CD4-positive, alpha-beta T cell treated with Interferon gamma for 1 hour (primary cell): ENCODE measurements around the gene PSKH1.

ENCODE experiments used
- DNase-seq: peaks from one replicate; pipeline ENCODE4 v3.0.0-alpha.2; 2020

PSKH1 gene

GRCh38 chr16:67868290-67868689 is 24.8 kb upstream of the PSKH1 start:
- no peak for DNase-seq

- DNase-seq: no peak
Observed at GRCh38 chr16:67869653-67870052, 23.4 kb upstream of the PSKH1 start.

- no peak for DNase-seq
Observed at GRCh38 chr16:67871256-67871655, 21.8 kb upstream of the PSKH1 start.

GRCh38 chr16:67872131-67872630 is 20.9 kb upstream of the PSKH1 start:
- no peak for DNase-seq

- peak; percentile 85 for DNase-seq
Observed at GRCh38 chr16:67872631-67873434, 20.2 kb upstream of the PSKH1 start, which contains the start of gene EDC4. Gene EDC4, plus strand, starts transcription at chr16:67873052. Its CDS starts 210 bp downstream, at chr16:67873262.

- no peak for DNase-seq
Observed at GRCh38 chr16:67873435-67874370, 19.4 kb upstream of the PSKH1 start.

- DNase-seq: no peak
Observed at GRCh38 chr16:67874372-67874771, 18.7 kb upstream of the PSKH1 start.

GRCh38 chr16:67877064-67877463 is 16.0 kb upstream of the PSKH1 start:
- DNase-seq: no peak

- DNase-seq: no peak
Observed at GRCh38 chr16:67878232-67878631, 14.8 kb upstream of the PSKH1 start.

GRCh38 chr16:67878846-67879245 is 14.2 kb upstream of the PSKH1 start:
- DNase-seq: no peak

GRCh38 chr16:67879462-67879861 is 13.6 kb upstream of the PSKH1 start:
- no peak for DNase-seq

- no peak for DNase-seq
Observed at GRCh38 chr16:67879936-67880335, 13.1 kb upstream of the PSKH1 start.

- DNase-seq: no peak
Observed at GRCh38 chr16:67880584-67880983, 12.5 kb upstream of the PSKH1 start.

GRCh38 chr16:67881621-67882161 is 11.4 kb upstream of the PSKH1 start:
- no peak for DNase-seq

- DNase-seq: no peak
Observed at GRCh38 chr16:67882374-67883145, 10.5 kb upstream of the PSKH1 start.

GRCh38 chr16:67883146-67883871 is 9.7 kb upstream of the PSKH1 start:
- no peak for DNase-seq

- DNase-seq: peak; percentile 68
Observed at GRCh38 chr16:67883872-67884261, 9.2 kb upstream of the PSKH1 start.

- DNase-seq: no peak
Observed at GRCh38 chr16:67884684-67885083, 8.4 kb upstream of the PSKH1 start, which contains the start of gene NRN1L. Gene NRN1L, plus strand, starts transcription at chr16:67884885. Its CDS starts 19 bp downstream, at chr16:67884904.

GRCh38 chr16:67885545-67885944 is 7.5 kb upstream of the PSKH1 start:
- DNase-seq: no peak

GRCh38 chr16:67885976-67886375 is 7.1 kb upstream of the PSKH1 start:
- no peak for DNase-seq

- no peak for DNase-seq
Observed at GRCh38 chr16:67886387-67886786, 6.7 kb upstream of the PSKH1 start.

GRCh38 chr16:67888331-67888730 is 4.7 kb upstream of the PSKH1 start:
- DNase-seq: no peak
